SU-DHL-6 (cell line): Measurements from ENCODE around the gene SPRED2.

Experiments used
- H2AFZ ChIP-seq: fragments of 200-600 bp; sonication (generic); 2 replicates; pipeline ENCODE4 v1.6.1; 2014; ENCODE audit warnings: low read depth, mild to moderate bottlenecking, moderate library complexity, mixed read lengths, antibody characterized with exemption, low read length; ENCODE audit not compliant: severe bottlenecking
- H3F3A ChIP-seq: fragments of 200-600 bp; shearing (Covaris generic); 2 replicates; pipeline ENCODE4 v1.6.0; 2016; ENCODE audit warnings: antibody characterized with exemption, mild to moderate bottlenecking; ENCODE audit not compliant: insufficient read depth
- H3K27ac ChIP-seq: fragments of 200-600 bp; sonication (generic); 2 replicates; pipeline ENCODE4 v1.5.1; 2016; ENCODE audit warnings: low read depth, mild to moderate bottlenecking, low read length, moderate library complexity, mixed read lengths
- H3K27me3 ChIP-seq: fragments of 200-600 bp; sonication (generic), shearing (Covaris generic); 2 replicates; pipeline ENCODE4 v1.6.0; 2014; ENCODE audit warnings: mild to moderate bottlenecking, low read length
- H3K36me3 ChIP-seq: fragments of 200-600 bp; sonication (generic); 2 replicates; pipeline ENCODE4 v1.6.1; 2014; ENCODE audit warnings: mild to moderate bottlenecking, low read length, mixed read lengths
- H3K4me2 ChIP-seq: fragments of 300-600, 200-600 bp; shearing (Covaris generic), sonication (generic); 2 replicates; pipeline ENCODE4 v1.6.0; 2014; ENCODE audit warnings: low read length, low read depth, mild to moderate bottlenecking; ENCODE audit not compliant: poor library complexity, severe bottlenecking
- H3K4me3 ChIP-seq: fragments of 200-600 bp; sonication (generic); 2 replicates; pipeline ENCODE4 v1.5.1; 2014; ENCODE audit warnings: antibody characterized with exemption, low read length, mild to moderate bottlenecking, mixed read lengths; ENCODE audit not compliant: insufficient read depth, poor library complexity, severe bottlenecking
- H3K79me2 ChIP-seq: fragments of 200-600 bp; sonication (generic); 2 replicates; pipeline ENCODE4 v1.6.1; 2014; ENCODE audit warnings: mild to moderate bottlenecking, low read length, moderate library complexity; ENCODE audit not compliant: insufficient read depth
- H3K9ac ChIP-seq: fragments of 200-600 bp; sonication (generic); 2 replicates; pipeline ENCODE4 v1.7.0; 2014; ENCODE audit warnings: mild to moderate bottlenecking, low read length
- H3K9me2 ChIP-seq: fragments of 200-600 bp; sonication (generic); replicated peaks from 2 replicates; pipeline ENCODE4 v1.6.1; 2014; ENCODE audit warnings: low read length; ENCODE audit not compliant: insufficient read depth
- H3K9me3 ChIP-seq: fragments of 200-600 bp; sonication (generic); 2 replicates; pipeline ENCODE4 v1.6.1; 2014; ENCODE audit warnings: low read length, mixed read lengths; ENCODE audit not compliant: insufficient read depth
- H4K20me1 ChIP-seq: fragments of 200-600 bp; sonication (generic); 2 replicates; pipeline ENCODE4 v1.6.1; 2014; ENCODE audit warnings: low read depth, mild to moderate bottlenecking, antibody characterized with exemption, low read length, moderate library complexity, mixed read lengths
- CTCF ChIP-seq: fragments of 200-600 bp; sonication (generic); IDR thresholded peaks from one replicate; pipeline ENCODE4 v1.5.1; 2017; ENCODE audit warnings: antibody characterized with exemption, mild to moderate bottlenecking, low read length, moderate library complexity; ENCODE audit not compliant: insufficient read depth, poor library complexity, severe bottlenecking
- EZH2phosphoT487 ChIP-seq: fragments of 200-600 bp; sonication (generic), shearing (Covaris generic); conservative IDR thresholded peaks from 2 replicates; pipeline ENCODE4 v1.6.1; 2018; ENCODE audit warnings: mild to moderate bottlenecking, antibody characterized with exemption, low read length, moderate library complexity, mixed read lengths

Gene SPRED2

GRCh38 chr2:65282477-65283053 is 149.8 kb downstream of the SPRED2 start:
- Histone ChIP-seq H3K9me2 (no peaks in the 10 kb centered on the region), H3K9me3 (no peaks in the 10 kb centered on the region), H3K36me3 (no peaks in the 10 kb centered on the region), H3K79me2 (no peaks in the 10 kb centered on the region), H3F3A (peaks cover 7% of the 10 kb centered on the region; the same call in 1 of the 2 replicates), H2AFZ (no peak overlapping the region), H3K4me3 (no peak overlapping the region), H4K20me1 (no peaks in the 10 kb centered on the region), H3K9ac (no peak overlapping the region), H3K27me3 (no peaks in the 10 kb centered on the region), H3K4me2 (no peak overlapping the region), H3K27ac (no peak overlapping the region)
- TF ChIP-seq EZH2phosphoT487 = no peak
- no peak for TF ChIP-seq CTCF

- no peaks in the 10 kb centered on the region for H3K9me2 ChIP-seq
- no peaks in the 10 kb centered on the region for H4K20me1 ChIP-seq
- no peaks in the 10 kb centered on the region for H3K27me3 ChIP-seq
- no peaks in the 10 kb centered on the region for H3K79me2 ChIP-seq
- no peaks in the 10 kb centered on the region for H3K36me3 ChIP-seq
- no peaks in the 10 kb centered on the region for H3K9me3 ChIP-seq
- H2AFZ ChIP-seq = no peak overlapping the region
- TF ChIP-seq CTCF (no peak), EZH2phosphoT487 (no peak)
- H3K27ac ChIP-seq = no peak overlapping the region
- no peak overlapping the region for H3K4me3 ChIP-seq
- peaks cover 9% of the 10 kb centered on the region; the same call in 1 of the 2 replicates for H3F3A ChIP-seq
- no peak overlapping the region for H3K4me2 ChIP-seq
- no peak overlapping the region for H3K9ac ChIP-seq
These were observed 150.6 kb downstream of the SPRED2 start for GRCh38 chr2:65281627-65282351.

GRCh38 chr2:65279756-65280155 is 152.6 kb downstream of the SPRED2 start:
- Histone ChIP-seq H3K79me2 (no peaks in the 10 kb centered on the region), H3K27me3 (no peaks in the 10 kb centered on the region), H2AFZ (no peak overlapping the region), H3K36me3 (no peaks in the 10 kb centered on the region), H3K4me2 (no peak overlapping the region), H4K20me1 (no peaks in the 10 kb centered on the region), H3K27ac (no peak overlapping the region), H3K9me3 (no peaks in the 10 kb centered on the region), H3K9me2 (no peaks in the 10 kb centered on the region), H3K4me3 (no peak overlapping the region), H3K9ac (no peak overlapping the region), H3F3A (peaks cover 27% of the 10 kb centered on the region)
- no peak for TF ChIP-seq EZH2phosphoT487
- TF ChIP-seq CTCF = no peak
